B cell (primary cell): ENCODE measurements around the gene LHX1. TPM values are rescaled to one million over a fixed set of nuclear protein-coding genes. Genes with fewer than 3 reads are reported as not detected.

Experiments used
- ATAC-seq: fragments of 200-7000 bp; cut with Tn5 transposase; one replicate; pipeline ENCODE4 v1.10.0; 2021; ENCODE audit warnings: low read depth, mild to moderate bottlenecking, moderate number of reproducible peaks, moderate library complexity
- CTCF ChIA-PET: fragments of 350-600 bp; sonication (Branson Sonifier 250); formaldehyde crosslinking; loops from one replicate; lab custom pipeline; 2021; ENCODE audit warnings: antibody characterized with exemption, inconsistent platforms; lab: Charles Lee
- POLR2A ChIA-PET: fragments of 350-600 bp; sonication (Branson Sonifier 250); formaldehyde crosslinking; loops from one replicate; lab custom pipeline; 2021; ENCODE audit warnings: antibody characterized with exemption; lab: Charles Lee
- DNase-seq: peaks from one replicate; pipeline ENCODE4 v3.0.0; 2013
- H2AFZ ChIP-seq: 2 replicates; pipeline ENCODE4 v1.6.1; 2012; ENCODE audit warnings: mild to moderate bottlenecking, low read depth, low read length; ENCODE audit not compliant: insufficient read depth, poor library complexity, severe bottlenecking
- H3K27ac ChIP-seq, 2 donors: 1 replicate in 1 of 2; 2 replicates in 1 of 2; pipeline ENCODE4 v1.5.1; 2012 to 2013; ENCODE audit warnings: low read length in 2 of 2, mild to moderate bottlenecking in 2 of 2, moderate library complexity in 1 of 2
- H3K27me3 ChIP-seq, 4 experiments: fragments of 200-600 bp in 1 of 4; sonication (generic) in 1 of 4; replicated peaks in 1 of 4; 1 replicate in 2 of 4; 2 replicates in 2 of 4; pipeline versions ENCODE4 v1.6.1 to v1.7.0; 2013 to 2016; ENCODE audit warnings: low read length in 3 of 4, mild to moderate bottlenecking in 2 of 4, mixed read lengths in 1 of 4, moderate library complexity in 1 of 4; ENCODE audit not compliant: insufficient read depth in 4 of 4, control insufficient read depth in 3 of 4; ENCODE audit errors: control extremely low read depth in 1 of 4
- H3K36me3 ChIP-seq, 2 experiments: replicated peaks in 1 of 2; 1 replicate in 1 of 2; 2 replicates in 1 of 2; pipeline versions ENCODE4 v1.6.1 to v1.7.1; 2013; ENCODE audit warnings: low read length in 1 of 2; ENCODE audit not compliant: insufficient read depth in 2 of 2, control insufficient read depth in 1 of 2; ENCODE audit errors: control extremely low read depth in 1 of 2, extremely low read depth in 1 of 2
- H3K4me1 ChIP-seq, 2 donors: fragments of 200-600 bp in 1 of 2; sonication (generic) in 1 of 2; 1 replicate in 1 of 2; 2 replicates in 1 of 2; pipeline versions ENCODE4 v1.5.1 to v1.6.1; 2013 to 2017; ENCODE audit warnings: low read length in 2 of 2; ENCODE audit not compliant: control insufficient read depth in 2 of 2, insufficient read depth in 2 of 2
- H3K4me2 ChIP-seq: replicated peaks from 2 replicates; pipeline ENCODE3; 2012; ENCODE audit warnings: mild to moderate bottlenecking, low read depth, low read length; ENCODE audit not compliant: poor library complexity, severe bottlenecking
- H3K4me3 ChIP-seq, 5 experiments: fragments of 200-600 bp in 1 of 5; sonication (generic) in 1 of 5; 1 replicate in 3 of 5; 2 replicates in 2 of 5; pipeline versions ENCODE4 v1.5.1 to v1.7.0; 2011 to 2016; ENCODE audit warnings: low read length in 4 of 5, mild to moderate bottlenecking in 4 of 5, low read depth in 2 of 5, control low read depth in 1 of 5, moderate library complexity in 1 of 5; ENCODE audit not compliant: insufficient read depth in 1 of 5; ENCODE audit errors: control extremely low read depth in 1 of 5, extremely low read depth in 1 of 5
- H3K79me2 ChIP-seq: fragments of 200-600 bp; sonication (generic); one replicate; pipeline ENCODE4 v1.6.0; 2016; ENCODE audit warnings: low read length; ENCODE audit not compliant: control insufficient read depth, insufficient read depth
- H3K9ac ChIP-seq: fragments of 200-600 bp; sonication (generic); 2 replicates; pipeline ENCODE4 v1.6.1; 2017; ENCODE audit warnings: mild to moderate bottlenecking, low read length, moderate library complexity
- H3K9me3 ChIP-seq, 3 donors: one replicate each; pipeline versions ENCODE4 v1.6.1 to v1.7.1; 2013; ENCODE audit warnings: low read length in 2 of 3; ENCODE audit not compliant: control insufficient read depth in 2 of 3, insufficient read depth in 1 of 3; ENCODE audit errors: control extremely low read depth in 1 of 3
- H4K20me1 ChIP-seq: 2 replicates; pipeline ENCODE4 v1.6.0; 2012; ENCODE audit warnings: mild to moderate bottlenecking, low read length; ENCODE audit not compliant: insufficient read depth, control insufficient read depth, poor library complexity, severe bottlenecking
- H3K27ac Mint-ChIP-seq: one replicate; pipeline ENCODE4 v1.8.0; 2021; ENCODE audit warnings: mixed read lengths
- H3K27me3 Mint-ChIP-seq: one replicate; pipeline ENCODE4 v1.8.0; 2021; ENCODE audit warnings: mixed read lengths
- H3K4me1 Mint-ChIP-seq: one replicate; pipeline ENCODE4 v1.8.0; 2021; ENCODE audit warnings: mixed read lengths
- H3K4me3 Mint-ChIP-seq: one replicate; pipeline ENCODE4 v1.8.0; 2021; ENCODE audit warnings: mixed read lengths
- H3K9me3 Mint-ChIP-seq: one replicate; pipeline ENCODE4 v1.8.0; 2022; ENCODE audit warnings: mixed read lengths; ENCODE audit not compliant: insufficient read depth
- CTCF ChIP-seq: fragments of 200-600 bp; IDR thresholded peaks from one replicate; pipeline ENCODE4 v1.8.0; 2022; ENCODE audit warnings: antibody characterized with exemption, mild to moderate bottlenecking
- EZH2 ChIP-seq: IDR thresholded peaks from 2 replicates; pipeline ENCODE4 v1.6.1; 2012; ENCODE audit warnings: borderline replicate concordance, low read depth, mild to moderate bottlenecking, moderate library complexity, low read length; ENCODE audit not compliant: insufficient read depth, poor library complexity, severe bottlenecking
- WGBS: methylation state at CpG from one replicate; pipeline ENCODE4 v1.1.5; 2013; ENCODE audit warnings: missing lambda C conversion rate; ENCODE audit not compliant: insufficient coverage; 5-methylcytosine and 5-hydroxymethylcytosine counted together
- intact Hi-C: fragments of 100-400 bp; cut with micrococcal nuclease; formaldehyde crosslinking; loops from one replicate; pipeline ENCODE4 v1.10.0; 2022
- polyA plus RNA-seq: library from polyadenylated mRNA; depleted of rRNA; stranded (reverse); fragments of >200 nt; gene quantifications from 2 replicates; pipeline ENCODE4 v1.2.3, GENCODE V29; 2012
- total RNA-seq, 2 donors: library from RNA; stranded (reverse); fragments of 120-200 nt in 1 of 2; gene quantifications; 1 replicate in 1 of 2; 2 replicates in 1 of 2; pipeline versions ENCODE4 v1.2.3 to v1.2.4, GENCODE V29; 2013 to 2022

LHX1 gene
- total and polyA plus RNA-seq, 2 donors (not counting 1 experiment from before 2014, with no cell fraction given) = not detected

- ATAC-seq = no peak
- H3K9me3 Mint-ChIP-seq = no peaks in the 10 kb centered on the region
- WGBS = 89% methylated on average over 5 of the region's 5 CpGs
These were observed 42.4 kb upstream of the LHX1 start for GRCh38 chr17:36894925-36895324.

More at GRCh38 chr17:36894925-36895324, 42.4 kb upstream of the LHX1 start:
- intact Hi-C loops = no loop called here
- no peak overlapping the region for H3K4me3 ChIP-seq
- H2AFZ ChIP-seq = no peak overlapping the region
- no peak overlapping the region for H3K4me2 ChIP-seq
- ChIA-PET CTCF (no interaction called here), POLR2A (no interaction called here)
- H3K4me3 Mint-ChIP-seq = no peak overlapping the region
- H3K27me3 Mint-ChIP-seq = peaks cover 34% of the 10 kb centered on the region
- H3K79me2 ChIP-seq = no peaks in the 10 kb centered on the region
- no peaks in the 10 kb centered on the region for H3K4me1 Mint-ChIP-seq
- TF ChIP-seq CTCF = no peak
- no peak for TF ChIP-seq EZH2
- no peaks in the 10 kb centered on the region for H4K20me1 ChIP-seq
- H3K36me3 ChIP-seq = no peaks in the 10 kb centered on the region
- no peaks in the 10 kb centered on the region for H3K4me1 ChIP-seq
- H3K27ac ChIP-seq = no peak overlapping the region
- no peak overlapping the region for H3K27ac Mint-ChIP-seq
- no peak overlapping the region for H3K9ac ChIP-seq
- DNase-seq = no peak
- peaks cover 0 to 10% (median 0%) of the 10 kb centered on the region in 4 experiments for H3K27me3 ChIP-seq
- no peaks in the 10 kb centered on the region for H3K9me3 ChIP-seq
